NCI-H2171 (cell line): Measurements from ENCODE around the gene TNXB.
"Not testable (repeated sequence)": the region's sequence is repeated elsewhere in the genome, so short reads cannot be mapped to it uniquely, and the experiment has no call there.

Experiments
- DNase-seq: peaks from one replicate; lab custom pipeline; 2025; lab: John Stamatoyannopoulos, UW

TNXB gene

DNA sequence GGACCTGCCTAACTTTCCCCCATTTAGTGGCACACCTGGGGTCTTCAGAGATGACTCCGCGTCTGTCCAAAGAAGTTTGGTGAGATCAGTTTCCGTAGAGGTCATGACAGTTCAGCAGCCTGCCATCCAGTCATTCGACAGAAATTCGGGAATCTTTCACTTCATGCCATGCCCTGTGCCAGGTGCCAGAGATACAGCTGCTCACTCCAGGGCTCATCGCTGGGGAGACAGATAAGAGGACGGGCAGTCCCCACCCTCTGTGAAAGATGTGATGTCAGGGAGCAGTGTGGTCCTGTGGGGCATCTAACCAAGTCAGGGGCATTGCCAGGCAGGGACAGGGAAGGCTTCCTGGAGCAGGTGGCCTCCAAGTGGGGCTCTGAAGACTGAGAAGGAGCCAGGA is 105.8 kb downstream of the TNXB start:
- DNase-seq: not testable (repeated sequence)

- DNase-seq: not testable (repeated sequence)
These were observed 106.4 kb downstream of the TNXB start for GRCh38 chr6:32002546-32003268.

GRCh38 chr6:31996385-31996784 is 112.8 kb downstream of the TNXB start:
- DNase-seq: not testable (repeated sequence)

DNA sequence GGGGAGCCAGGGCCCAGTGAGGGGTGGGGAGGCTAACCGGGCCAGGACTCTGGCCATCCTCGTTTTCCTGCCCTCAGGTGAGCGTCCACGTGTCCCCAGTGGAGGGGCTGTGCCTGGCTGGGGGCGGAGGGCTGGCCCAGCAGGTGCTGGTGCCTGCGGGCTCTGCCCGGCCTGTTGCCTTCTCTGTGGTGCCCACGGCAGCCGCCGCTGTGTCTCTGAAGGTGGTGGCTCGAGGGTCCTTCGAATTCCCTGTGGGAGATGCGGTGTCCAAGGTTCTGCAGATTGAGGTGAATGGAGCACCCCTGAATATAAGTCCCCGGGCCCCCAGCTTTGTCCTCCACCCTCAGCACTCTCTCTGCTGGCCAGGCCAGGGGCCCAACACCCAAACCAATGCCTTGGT is 114.7 kb downstream of the TNXB start:
- not testable (repeated sequence) for DNase-seq
